ENCODE data around the gene GPR61. TPM values are rescaled to one million over a fixed set of nuclear protein-coding genes. Genes with fewer than 3 reads are reported as not detected.

GPR61 gene
- total RNA-seq, 6 experiments from 2014 or later = 0.12 TPM; not detected in 5

- DNase-seq = no peak
Measured at GRCh38 chr1:109529881-109530456, 9.7 kb upstream of the GPR61 start.

GRCh38 chr1:109530457-109531087 is 9.1 kb upstream of the GPR61 start:
- TF ChIP-seq CTCF (IDR thresholded peaks at IDR 0.05) = no peak
- Mint-ChIP-seq H3K4me3 (no peak overlapping the region), H3K27ac (no peak overlapping the region), H3K27me3 (ENCODE audit: insufficient read depth) (peaks cover 2% of the 10 kb centered on the region), H3K36me3 (ENCODE audit: low read depth) (no peaks in the 10 kb centered on the region), H3K4me1 (ENCODE audit: low read depth) (peaks cover 30% of the 10 kb centered on the region), H3K9me3 (no peaks in the 10 kb centered on the region)
- no peak for DNase-seq

More at GRCh38 chr1:109529881-109530456, 9.7 kb upstream of the GPR61 start:
- peaks cover 30% of the 10 kb centered on the region for H3K4me1 Mint-ChIP-seq (ENCODE audit: low read depth)
- H3K27me3 Mint-ChIP-seq (ENCODE audit: insufficient read depth) = peaks cover 2% of the 10 kb centered on the region
- H3K4me3 Mint-ChIP-seq = no peak overlapping the region
- no peaks in the 10 kb centered on the region for H3K9me3 Mint-ChIP-seq
- TF ChIP-seq CTCF (IDR thresholded peaks at IDR 0.05) = no peak
- H3K36me3 Mint-ChIP-seq (ENCODE audit: low read depth) = no peaks in the 10 kb centered on the region
- no peak overlapping the region for H3K27ac Mint-ChIP-seq

GRCh38 chr1:109531380-109531779 is 8.3 kb upstream of the GPR61 start:
- no peak for DNase-seq
- no peak for TF ChIP-seq CTCF (IDR thresholded peaks at IDR 0.05)
- Mint-ChIP-seq H3K27ac (no peak overlapping the region), H3K4me3 (no peak overlapping the region), H3K9me3 (no peaks in the 10 kb centered on the region), H3K27me3 (ENCODE audit: insufficient read depth) (peaks cover under 1% of the 10 kb centered on the region), H3K4me1 (ENCODE audit: low read depth) (peaks cover 30% of the 10 kb centered on the region), H3K36me3 (ENCODE audit: low read depth) (no peaks in the 10 kb centered on the region)

- H3K36me3 Mint-ChIP-seq (ENCODE audit: low read depth) = no peaks in the 10 kb centered on the region
- H3K27me3 Mint-ChIP-seq (ENCODE audit: insufficient read depth) = no peaks in the 10 kb centered on the region; the same call in 1 of the 2 replicates
- no peak for DNase-seq
- peaks cover 30% of the 10 kb centered on the region for H3K4me1 Mint-ChIP-seq (ENCODE audit: low read depth)
- peak overlapping the region; percentile 78 for H3K4me3 Mint-ChIP-seq
- TF ChIP-seq CTCF (IDR thresholded peaks at IDR 0.05) = no peak
- H3K27ac Mint-ChIP-seq = no peak overlapping the region
- H3K9me3 Mint-ChIP-seq = no peaks in the 10 kb centered on the region
Measured at GRCh38 chr1:109531826-109532364, 7.8 kb upstream of the GPR61 start.

- TF ChIP-seq CTCF (IDR thresholded peaks at IDR 0.05) = peak; percentile 94
- no peaks in the 10 kb centered on the region; the same call in 1 of the 2 replicates for H3K27me3 Mint-ChIP-seq (ENCODE audit: insufficient read depth)
- peak overlapping the region; percentile 78 for H3K4me3 Mint-ChIP-seq
- no peaks in the 10 kb centered on the region for H3K9me3 Mint-ChIP-seq
- peaks cover 30% of the 10 kb centered on the region for H3K4me1 Mint-ChIP-seq (ENCODE audit: low read depth)
- DNase-seq = peak; percentile 79
- peak overlapping the region; percentile 97 for H3K27ac Mint-ChIP-seq
- no peaks in the 10 kb centered on the region for H3K36me3 Mint-ChIP-seq (ENCODE audit: low read depth)
Measured at GRCh38 chr1:109532365-109533136, 7.1 kb upstream of the GPR61 start.
